ENCODE measurements around the gene SIGLEC8. TPM values are rescaled to one million over a fixed set of nuclear protein-coding genes. Genes with fewer than 3 reads are reported as not detected.
A peak's percentile ranks its signal among the peaks of the same experiment; 100 is the strongest.

Gene SIGLEC8
- total RNA-seq, 2 experiments from 2014 or later: not detected

- peak; percentile 76 for DNase-seq (ENCODE audit: low spot score)
- Histone ChIP-seq H3K27ac (ENCODE audit: low read depth, low read length, poor library complexity, severe bottlenecking) (no peak overlapping the region), H3K4me2 (ENCODE audit: low read length) (no peak overlapping the region), H2AFZ (ENCODE audit: low read length) (no peak overlapping the region), H3K36me3 (ENCODE audit: insufficient read depth, low read length) (no peaks in the 10 kb centered on the region), H3K79me2 (ENCODE audit: insufficient read depth, low read depth, low read length) (no peaks in the 10 kb centered on the region), H3K4me1 (ENCODE audit: insufficient read depth, low read length, poor library complexity, severe bottlenecking) (no peaks in the 10 kb centered on the region), H3K9me2 (ENCODE audit: insufficient read depth, low read length) (no peaks in the 10 kb centered on the region), H4K20me1 (ENCODE audit: insufficient read depth, low read length) (no peaks in the 10 kb centered on the region), H3K4me3 (ENCODE audit: low read depth, low read length, poor library complexity, severe bottlenecking) (no peak overlapping the region), H3K9me3 (ENCODE audit: low read length) (no peaks in the 10 kb centered on the region)
- TF ChIP-seq CTCF (conservative IDR thresholded peaks at IDR 0.05; ENCODE audit: low read length) (peak; percentile 91), EZH2phosphoT487 (IDR thresholded peaks at IDR 0.05; ENCODE audit: borderline replicate concordance, low read depth, low read length) (no peak)
- BruUV-seq (replicated peaks): no TSS peak
- intact Hi-C loops (cut with micrococcal nuclease; ENCODE audit: unreplicated experiment): loop anchor here (1.0 kb wide), 1 partner anchor 184 kb away; no protein-coding TSS in a partner anchor
- POLR2A ChIA-PET: no interaction called here
- CTCF ChIA-PET (ENCODE audit: unreplicated experiment): interaction anchor here (1.3 to 1.7 kb wide), 2 partner anchors 184 to 188 kb away, joined by 4 to 9 read pairs; no protein-coding TSS in a partner anchor
Observed at GRCh38 chr19:51473009-51473707, 14.9 kb upstream of the SIGLEC8 start.

- no TSS peak for BruUV-seq (replicated peaks)
- ChIA-PET CTCF (ENCODE audit: unreplicated experiment) (interaction anchor here (1.3 to 1.7 kb wide), 2 partner anchors 185 to 188 kb away, joined by 4 to 9 read pairs; no protein-coding TSS in a partner anchor), POLR2A (no interaction called here)
- intact Hi-C loops (cut with micrococcal nuclease; ENCODE audit: unreplicated experiment): loop anchor here (1.0 kb wide), 1 partner anchor 185 kb away; no protein-coding TSS in a partner anchor
- H4K20me1 ChIP-seq (ENCODE audit: insufficient read depth, low read length): no peaks in the 10 kb centered on the region
- H3K9me2 ChIP-seq (ENCODE audit: insufficient read depth, low read length): no peaks in the 10 kb centered on the region
- H3K79me2 ChIP-seq (ENCODE audit: insufficient read depth, low read depth, low read length): no peaks in the 10 kb centered on the region
- no peak overlapping the region for H3K27ac ChIP-seq (ENCODE audit: low read depth, low read length, poor library complexity, severe bottlenecking)
- H3K36me3 ChIP-seq (ENCODE audit: insufficient read depth, low read length): no peaks in the 10 kb centered on the region
- no peak for TF ChIP-seq CTCF (conservative IDR thresholded peaks at IDR 0.05; ENCODE audit: low read length)
- TF ChIP-seq EZH2phosphoT487 (IDR thresholded peaks at IDR 0.05; ENCODE audit: borderline replicate concordance, low read depth, low read length): no peak
- H3K9me3 ChIP-seq (ENCODE audit: low read length): no peaks in the 10 kb centered on the region
- DNase-seq (ENCODE audit: low spot score): no peak
- H3K4me2 ChIP-seq (ENCODE audit: low read length): no peak overlapping the region
- no peaks in the 10 kb centered on the region for H3K4me1 ChIP-seq (ENCODE audit: insufficient read depth, low read length, poor library complexity, severe bottlenecking)
- no peak overlapping the region for H3K4me3 ChIP-seq (ENCODE audit: low read depth, low read length, poor library complexity, severe bottlenecking)
- no peak overlapping the region for H2AFZ ChIP-seq (ENCODE audit: low read length)
Observed at GRCh38 chr19:51472607-51473006, 14.4 kb upstream of the SIGLEC8 start.

GRCh38 chr19:51471527-51471926 is 13.3 kb upstream of the SIGLEC8 start:
- Histone ChIP-seq H2AFZ (ENCODE audit: low read length) (no peak overlapping the region), H4K20me1 (ENCODE audit: insufficient read depth, low read length) (no peaks in the 10 kb centered on the region), H3K27ac (ENCODE audit: low read depth, low read length, poor library complexity, severe bottlenecking) (no peak overlapping the region), H3K4me3 (ENCODE audit: low read depth, low read length, poor library complexity, severe bottlenecking) (no peak overlapping the region), H3K9me2 (ENCODE audit: insufficient read depth, low read length) (no peaks in the 10 kb centered on the region), H3K9me3 (ENCODE audit: low read length) (no peaks in the 10 kb centered on the region), H3K4me2 (ENCODE audit: low read length) (no peak overlapping the region), H3K4me1 (ENCODE audit: insufficient read depth, low read length, poor library complexity, severe bottlenecking) (no peaks in the 10 kb centered on the region), H3K36me3 (ENCODE audit: insufficient read depth, low read length) (no peaks in the 10 kb centered on the region), H3K79me2 (ENCODE audit: insufficient read depth, low read depth, low read length) (no peaks in the 10 kb centered on the region)
- POLR2A ChIA-PET: no interaction called here
- no TSS peak for BruUV-seq (replicated peaks)
- CTCF ChIA-PET (ENCODE audit: unreplicated experiment): no interaction called here
- no peak for TF ChIP-seq EZH2phosphoT487 (IDR thresholded peaks at IDR 0.05; ENCODE audit: borderline replicate concordance, low read depth, low read length)
- no peak for TF ChIP-seq CTCF (conservative IDR thresholded peaks at IDR 0.05; ENCODE audit: low read length)
- intact Hi-C loops (cut with micrococcal nuclease; ENCODE audit: unreplicated experiment): no loop called here
- no peak for DNase-seq (ENCODE audit: low spot score)
